Lower lobe of right lung (tissue), 2 donors: Measurements from ENCODE around the gene PIGA. TPM values are rescaled to one million over a fixed set of nuclear protein-coding genes. Genes with fewer than 3 reads are reported as not detected.

Source experiments
- ATAC-seq, 2 donors: fragments of 200-7000 bp; cut with Tn5 transposase; one replicate each; pipeline ENCODE4 v1.9.1; 2020 to 2022; ENCODE audit warnings: mild to moderate bottlenecking in 2 of 2, moderate library complexity in 2 of 2
- DNase-seq: peaks from one replicate; pipeline ENCODE4 v3.0.0-alpha.2; 2020
- H3K27ac ChIP-seq: fragments of 200-600 bp; one replicate; pipeline ENCODE4 v1.8.0; 2022
- H3K27me3 ChIP-seq: fragments of 200-600 bp; one replicate; pipeline ENCODE4 v1.8.0; 2022; ENCODE audit warnings: low read depth
- H3K36me3 ChIP-seq: fragments of 200-600 bp; one replicate; pipeline ENCODE4 v1.8.0; 2022; ENCODE audit warnings: mild to moderate bottlenecking
- H3K4me1 ChIP-seq: fragments of 200-600 bp; one replicate; pipeline ENCODE4 v1.8.0; 2022
- H3K4me3 ChIP-seq: fragments of 200-600 bp; one replicate; pipeline ENCODE4 v1.8.0; 2022; ENCODE audit warnings: mild to moderate bottlenecking
- H3K9me3 ChIP-seq: fragments of 200-600 bp; one replicate; pipeline ENCODE4 v1.8.0; 2022
- intact Hi-C: fragments of 100-400 bp; cut with DNase I; formaldehyde crosslinking; loops from one replicate; pipeline ENCODE4 v1.11.0; 2022
- total RNA-seq: library from RNA; stranded (reverse); fragmentation: NEBNext Ultra II Directional; extraction: Animal tissue kit (Norgen Biotek cat#: 25700); gene quantifications from one replicate; pipeline ENCODE4 v1.2.1, GENCODE V29; 2021
- TF ChIP-seq, protein P1 (sequence below): fragments of 200-600 bp; IDR thresholded peaks from one replicate; pipeline ENCODE4 v1.8.0; 2022; ENCODE audit warnings: antibody characterized with exemption, mild to moderate bottlenecking
- donor health status: DM: no; HTN: yes; CAD: no; lungs with severe emphysema.

Gene PIGA
- total RNA-seq, 1 donor from 2014 or later: 27.1 TPM

DNA sequence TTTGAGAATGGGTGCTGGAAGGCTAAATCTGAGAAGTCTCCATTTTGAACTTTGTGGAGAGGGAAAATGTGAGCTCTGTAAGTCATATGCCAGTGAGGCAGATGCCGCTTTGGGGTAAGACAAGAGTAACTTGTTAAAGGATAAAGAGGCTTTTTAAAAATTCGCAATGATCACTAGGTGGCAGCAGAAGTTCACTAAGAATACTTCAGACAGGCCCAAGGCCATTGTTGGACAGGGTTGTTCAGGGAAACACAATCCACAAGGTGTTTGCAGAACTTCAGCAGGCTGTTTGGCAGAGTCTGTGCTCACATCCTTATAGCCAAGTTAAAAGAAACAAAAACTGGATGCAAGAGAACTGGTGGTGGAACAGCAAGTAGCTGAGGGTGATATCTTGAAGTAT, 13.7 kb upstream of the PIGA start:
- ATAC-seq (peak; percentile 81 to 88), DNase-seq (no peak)
- Histone ChIP-seq H3K27me3 (no peaks in the 10 kb centered on the region), H3K4me1 (no peaks in the 10 kb centered on the region), H3K36me3 (no peaks in the 10 kb centered on the region), H3K4me3 (no peak overlapping the region), H3K9me3 (no peaks in the 10 kb centered on the region), H3K27ac (no peak overlapping the region)
- TF ChIP-seq, protein P1, sequence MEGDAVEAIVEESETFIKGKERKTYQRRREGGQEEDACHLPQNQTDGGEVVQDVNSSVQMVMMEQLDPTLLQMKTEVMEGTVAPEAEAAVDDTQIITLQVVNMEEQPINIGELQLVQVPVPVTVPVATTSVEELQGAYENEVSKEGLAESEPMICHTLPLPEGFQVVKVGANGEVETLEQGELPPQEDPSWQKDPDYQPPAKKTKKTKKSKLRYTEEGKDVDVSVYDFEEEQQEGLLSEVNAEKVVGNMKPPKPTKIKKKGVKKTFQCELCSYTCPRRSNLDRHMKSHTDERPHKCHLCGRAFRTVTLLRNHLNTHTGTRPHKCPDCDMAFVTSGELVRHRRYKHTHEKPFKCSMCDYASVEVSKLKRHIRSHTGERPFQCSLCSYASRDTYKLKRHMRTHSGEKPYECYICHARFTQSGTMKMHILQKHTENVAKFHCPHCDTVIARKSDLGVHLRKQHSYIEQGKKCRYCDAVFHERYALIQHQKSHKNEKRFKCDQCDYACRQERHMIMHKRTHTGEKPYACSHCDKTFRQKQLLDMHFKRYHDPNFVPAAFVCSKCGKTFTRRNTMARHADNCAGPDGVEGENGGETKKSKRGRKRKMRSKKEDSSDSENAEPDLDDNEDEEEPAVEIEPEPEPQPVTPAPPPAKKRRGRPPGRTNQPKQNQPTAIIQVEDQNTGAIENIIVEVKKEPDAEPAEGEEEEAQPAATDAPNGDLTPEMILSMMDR: peak; percentile 45
- intact Hi-C loops: loop anchor here (10.0 kb wide), 1 partner anchor 116 kb away; no protein-coding TSS in a partner anchor

DNA sequence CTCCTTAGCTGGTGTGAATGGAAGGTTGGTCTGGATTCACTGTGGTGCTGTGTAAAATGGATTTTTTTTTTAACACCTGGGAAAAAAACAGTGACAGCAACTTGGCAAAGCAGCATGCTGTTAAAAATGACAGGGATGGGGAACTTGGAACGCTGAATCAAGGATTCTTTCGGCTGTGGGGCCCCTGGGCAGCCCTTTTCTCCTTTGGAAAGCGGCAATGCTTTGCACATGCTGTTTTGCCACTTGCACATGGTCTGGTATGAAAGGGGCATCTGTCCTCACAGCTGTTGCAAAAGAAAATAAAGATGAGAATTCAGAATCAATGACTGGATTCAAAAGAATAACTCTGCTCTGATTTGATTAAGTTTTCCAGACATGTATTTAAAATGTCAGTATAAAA, 10.7 kb upstream of the PIGA start:
- intact Hi-C loops: loop anchor here (10.0 kb wide), 1 partner anchor 119 kb away; no protein-coding TSS in a partner anchor
- TF ChIP-seq, protein P1: no peak
- Histone ChIP-seq H3K27ac (no peak overlapping the region), H3K9me3 (no peaks in the 10 kb centered on the region), H3K36me3 (no peaks in the 10 kb centered on the region), H3K27me3 (no peaks in the 10 kb centered on the region), H3K4me3 (no peak overlapping the region), H3K4me1 (no peaks in the 10 kb centered on the region)
- DNase-seq: no peak
- ATAC-seq: no peak

DNA sequence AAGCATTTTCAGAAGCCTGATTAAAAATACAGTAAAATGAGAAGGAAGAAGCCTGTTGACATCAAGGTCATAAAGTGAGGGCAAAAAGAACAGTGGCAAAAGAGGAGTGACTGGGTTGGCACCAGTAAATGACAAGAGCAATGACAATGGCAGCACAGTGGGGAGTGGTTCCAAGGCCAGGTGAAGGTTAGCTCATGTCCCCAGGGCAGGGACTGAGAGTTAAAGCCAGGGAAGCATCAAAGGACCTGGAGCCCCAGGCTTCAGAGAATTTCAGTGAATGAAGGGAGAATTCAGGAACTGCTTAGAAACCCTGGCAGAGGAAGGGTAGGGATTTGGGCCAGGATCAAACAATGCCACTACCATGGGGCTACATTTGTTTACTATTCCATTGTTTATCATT, 8.8 kb upstream of the PIGA start:
- DNase-seq (no peak), ATAC-seq (no peak)
- no peaks in the 10 kb centered on the region for H3K9me3 ChIP-seq
- H3K27ac ChIP-seq: no peak overlapping the region
- H3K36me3 ChIP-seq: no peaks in the 10 kb centered on the region
- intact Hi-C loops: loop anchor here (10.0 kb wide), 1 partner anchor 121 kb away; no protein-coding TSS in a partner anchor
- no peak overlapping the region for H3K4me3 ChIP-seq
- no peaks in the 10 kb centered on the region for H3K4me1 ChIP-seq
- TF ChIP-seq, protein P1: no peak
- H3K27me3 ChIP-seq: no peaks in the 10 kb centered on the region

DNA sequence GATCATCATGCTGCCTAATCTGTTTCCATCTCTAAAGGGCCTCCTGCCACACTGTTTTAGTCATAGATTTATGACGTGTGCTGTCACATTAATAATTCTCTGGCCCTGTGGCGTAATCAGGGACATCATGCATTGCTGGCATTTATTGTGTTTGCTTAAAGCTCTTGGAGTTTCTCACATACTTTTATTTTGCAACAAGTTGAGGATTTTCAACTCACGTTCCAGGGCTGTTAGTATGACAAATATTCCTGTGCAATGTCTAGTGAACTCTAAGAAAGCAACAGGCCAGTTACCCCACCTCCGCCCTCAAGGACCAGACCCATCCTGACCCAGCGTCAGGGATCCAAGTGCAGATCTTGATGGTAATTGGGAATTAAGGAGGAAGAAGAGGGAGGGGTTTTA, 7.8 kb upstream of the PIGA start:
- H3K27ac ChIP-seq: no peak overlapping the region
- no peaks in the 10 kb centered on the region for H3K36me3 ChIP-seq
- TF ChIP-seq, protein P1: no peak
- no peak overlapping the region for H3K4me3 ChIP-seq
- no peaks in the 10 kb centered on the region for H3K9me3 ChIP-seq
- DNase-seq (no peak), ATAC-seq (peak; percentile 82 to 91)
- H3K4me1 ChIP-seq: no peaks in the 10 kb centered on the region
- H3K27me3 ChIP-seq: no peaks in the 10 kb centered on the region
- intact Hi-C loops: loop anchor here (10.0 kb wide), 1 partner anchor 122 kb away; no protein-coding TSS in a partner anchor

DNA sequence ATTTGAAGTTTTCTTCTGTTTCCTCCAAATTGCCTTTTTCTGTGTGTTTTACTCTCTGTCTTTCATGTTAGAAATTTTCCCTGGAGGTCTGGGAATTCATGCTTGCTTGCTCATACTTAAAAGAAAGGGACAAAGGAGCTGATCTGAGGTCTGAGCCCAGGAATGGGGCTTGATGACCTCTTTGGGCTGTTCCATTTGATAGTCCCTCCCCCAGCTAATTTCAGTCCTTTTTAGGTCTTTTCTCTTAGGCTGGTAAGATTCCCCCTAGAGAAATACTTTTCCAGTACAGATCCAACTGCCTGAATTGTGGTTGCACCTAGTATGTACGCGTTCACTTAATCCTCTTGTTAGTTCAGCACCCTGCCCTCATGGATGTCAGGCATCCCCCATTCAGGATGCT, 5.5 kb upstream of the PIGA start:
- Histone ChIP-seq H3K4me1 (no peaks in the 10 kb centered on the region), H3K4me3 (no peak overlapping the region), H3K9me3 (no peaks in the 10 kb centered on the region), H3K36me3 (no peaks in the 10 kb centered on the region), H3K27ac (no peak overlapping the region), H3K27me3 (no peaks in the 10 kb centered on the region)
- ATAC-seq (no peak), DNase-seq (no peak)
- TF ChIP-seq, protein P1: no peak
- intact Hi-C loops: loop anchor here (10.0 kb wide), 1 partner anchor 124 kb away; no protein-coding TSS in a partner anchor
